GM20000 (cell line): ENCODE measurements around the gene DNAJC4.

Experiments
- DNase-seq: peaks from one replicate; pipeline ENCODE4 v3.0.0; 2012; ENCODE audit warnings: low spot score
- CTCF ChIP-seq: IDR thresholded peaks from 2 replicates; pipeline ENCODE4 v1.5.1; 2012; ENCODE audit warnings: mild to moderate bottlenecking, control low read depth; ENCODE audit errors: extremely low read depth, missing control alignments

The DNAJC4 gene

GRCh38 chr11:64261556-64262080 lies 31.3 kb downstream of the DNAJC4 start:
- no peak for TF ChIP-seq CTCF
- DNase-seq: no peak

- TF ChIP-seq CTCF: no peak
- no peak for DNase-seq
These were observed 32.1 kb downstream of the DNAJC4 start for GRCh38 chr11:64262271-64263002.

GRCh38 chr11:64263021-64263946 lies 32.9 kb downstream of the DNAJC4 start:
- no peak for TF ChIP-seq CTCF
- no peak for DNase-seq

GRCh38 chr11:64263947-64264317 lies 33.6 kb downstream of the DNAJC4 start:
- no peak for TF ChIP-seq CTCF
- DNase-seq: no peak

GRCh38 chr11:64264371-64264852 lies 34.1 kb downstream of the DNAJC4 start:
- DNase-seq: no peak
- TF ChIP-seq CTCF: no peak

- no peak for DNase-seq
- TF ChIP-seq CTCF: no peak
These were observed 35.1 kb downstream of the DNAJC4 start for GRCh38 chr11:64265176-64266160.
